T-helper 1 cell treated with Interleukin-12 subunit alpha and Interleukin-12 subunit beta and Interleukin-4 antibody, amounts not matched to agents 30 μg/mL and 1 μg/mL, for 36 hours (primary cell): ENCODE data around the gene VEPH1.

Experiments
- H3K27ac Mint-ChIP-seq: one replicate; pipeline ENCODE4 v1.8.0; 2021; ENCODE audit warnings: mild to moderate bottlenecking, mixed read lengths
- H3K27me3 Mint-ChIP-seq: one replicate; pipeline ENCODE4 v1.8.0; 2021; ENCODE audit warnings: low read depth, mixed read lengths
- H3K36me3 Mint-ChIP-seq: one replicate; pipeline ENCODE4 v1.8.0; 2021; ENCODE audit warnings: low read depth, mixed read lengths
- H3K4me1 Mint-ChIP-seq: one replicate; pipeline ENCODE4 v1.8.0; 2021; ENCODE audit warnings: low read depth, mixed read lengths
- H3K4me3 Mint-ChIP-seq: one replicate; pipeline ENCODE4 v1.8.0; 2021; ENCODE audit warnings: mild to moderate bottlenecking, moderate library complexity, mixed read lengths
- H3K9me3 Mint-ChIP-seq: one replicate; pipeline ENCODE4 v1.8.0; 2021; ENCODE audit warnings: mixed read lengths

Gene VEPH1

DNA sequence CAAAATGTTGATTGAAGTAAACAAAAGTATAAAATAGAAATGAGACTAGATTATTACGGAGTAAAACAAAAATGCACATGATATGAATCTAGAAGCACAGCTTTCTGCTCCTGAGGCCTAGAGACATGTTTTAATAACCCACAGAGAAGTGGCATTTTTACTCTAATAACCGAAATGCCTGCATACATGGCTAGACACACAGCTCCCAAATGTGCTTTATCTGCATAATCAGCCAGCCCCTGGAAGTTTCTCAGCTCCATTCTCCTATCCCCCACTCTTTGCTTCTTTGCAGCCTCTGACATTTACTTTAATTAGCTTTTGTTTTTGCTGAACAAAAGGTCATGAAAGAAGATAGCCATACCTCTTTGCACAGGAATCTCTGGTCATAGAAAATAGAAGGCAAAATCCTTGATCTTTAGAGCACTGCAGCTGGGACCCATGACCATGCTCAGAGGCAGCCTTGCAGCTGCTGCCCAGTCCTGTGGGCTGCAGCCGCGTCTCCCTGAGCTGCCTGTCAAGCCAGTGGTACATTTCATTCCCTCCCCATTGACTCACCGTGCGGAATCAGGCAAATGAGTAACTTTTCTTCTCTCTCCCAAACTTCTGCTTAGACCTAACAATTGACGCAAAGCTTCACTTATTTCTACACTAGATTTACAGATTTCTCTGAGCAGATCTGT, at the start of gene VEPH1:
TSS of gene VEPH1 (minus strand) at position 501 of the 680 bp plus-strand sequence. CDS start 8,067 bp downstream, outside the sequence.
- H3K27me3 Mint-ChIP-seq, result peaks cover 39% of the 10 kb centered on the region
- H3K27ac Mint-ChIP-seq, result no peak within 1 kb of the TSS
- H3K4me3 Mint-ChIP-seq, result no peak within 1 kb of the TSS
- no peaks in the 10 kb centered on the region for H3K36me3 Mint-ChIP-seq
- H3K9me3 Mint-ChIP-seq, result no peaks in the 10 kb centered on the region
- H3K4me1 Mint-ChIP-seq, result peaks cover 2% of the 10 kb centered on the region

DNA sequence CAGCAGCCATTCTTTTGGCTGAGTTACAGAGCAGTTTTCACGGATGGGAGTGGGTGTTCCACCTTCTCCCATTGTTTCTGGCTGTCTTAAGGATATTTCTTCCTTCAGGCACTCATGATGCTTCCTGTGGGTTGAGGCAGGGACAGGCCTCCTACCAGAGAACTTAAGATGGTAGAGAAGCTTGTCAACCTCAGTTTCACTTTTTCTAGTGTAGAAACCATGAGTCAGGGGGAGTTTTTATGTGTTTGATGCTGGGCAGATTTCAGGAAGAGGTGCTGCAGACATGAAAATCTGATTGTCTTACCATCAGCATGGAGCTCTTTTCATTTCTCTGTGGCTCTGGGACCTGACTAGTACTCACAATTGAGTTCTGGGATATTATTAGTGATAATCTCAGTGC, 48.7 kb upstream of the VEPH1 start:
- Mint-ChIP-seq H3K36me3 (no peaks in the 10 kb centered on the region), H3K9me3 (no peaks in the 10 kb centered on the region), H3K4me1 (peaks cover 2% of the 10 kb centered on the region), H3K27me3 (peaks cover 19% of the 10 kb centered on the region), H3K27ac (no peak overlapping the region), H3K4me3 (no peak overlapping the region)

- Mint-ChIP-seq H3K36me3 (no peaks in the 10 kb centered on the region), H3K4me3 (no peak overlapping the region), H3K27ac (no peak overlapping the region), H3K27me3 (peaks cover 10% of the 10 kb centered on the region), H3K4me1 (peaks cover 2% of the 10 kb centered on the region), H3K9me3 (no peaks in the 10 kb centered on the region)
Observed at GRCh38 chr3:157549498-157549897, 46.3 kb upstream of the VEPH1 start.

DNA sequence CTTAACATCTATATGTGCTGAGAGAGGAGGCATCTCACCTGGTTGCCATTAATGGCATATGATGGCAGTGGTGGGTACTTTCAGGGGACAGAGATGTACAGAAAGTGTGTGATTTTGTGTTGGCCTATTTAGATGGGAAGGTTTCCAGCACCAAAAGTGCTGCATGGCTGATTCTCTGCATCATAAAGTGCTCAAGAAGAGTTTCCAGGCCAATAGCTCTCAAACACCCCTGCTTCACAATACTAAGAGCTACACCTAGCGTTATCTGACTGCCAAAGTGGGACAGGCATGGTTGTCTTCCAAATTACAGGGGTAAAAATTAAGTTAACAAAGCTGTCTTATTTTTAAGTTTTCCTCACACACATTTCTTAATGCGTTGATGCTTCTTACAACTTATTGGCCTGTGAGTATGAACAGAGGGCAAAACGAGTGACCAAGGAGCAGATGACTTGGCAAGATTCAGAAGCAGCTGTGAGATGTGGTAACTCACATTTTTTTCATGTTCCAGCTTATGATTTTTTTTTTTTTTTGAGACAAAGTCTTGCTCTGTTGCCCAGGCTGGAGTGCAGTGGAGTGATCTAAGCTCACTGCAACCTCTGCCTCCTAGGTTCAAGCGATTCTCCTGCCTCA, 41.4 kb upstream of the VEPH1 start:
- H3K27me3 Mint-ChIP-seq, result peaks cover 32% of the 10 kb centered on the region
- no peaks in the 10 kb centered on the region for H3K9me3 Mint-ChIP-seq

GRCh38 chr3:157543501-157544035, 40.4 kb upstream of the VEPH1 start:
- peaks cover 26% of the 10 kb centered on the region for H3K27me3 Mint-ChIP-seq

More for the DNA sequence above, 41.4 kb upstream of the VEPH1 start:
- Mint-ChIP-seq H3K4me3 (no peak overlapping the region), H3K4me1 (no peaks in the 10 kb centered on the region), H3K36me3 (no peaks in the 10 kb centered on the region), H3K27ac (no peak overlapping the region)

DNA sequence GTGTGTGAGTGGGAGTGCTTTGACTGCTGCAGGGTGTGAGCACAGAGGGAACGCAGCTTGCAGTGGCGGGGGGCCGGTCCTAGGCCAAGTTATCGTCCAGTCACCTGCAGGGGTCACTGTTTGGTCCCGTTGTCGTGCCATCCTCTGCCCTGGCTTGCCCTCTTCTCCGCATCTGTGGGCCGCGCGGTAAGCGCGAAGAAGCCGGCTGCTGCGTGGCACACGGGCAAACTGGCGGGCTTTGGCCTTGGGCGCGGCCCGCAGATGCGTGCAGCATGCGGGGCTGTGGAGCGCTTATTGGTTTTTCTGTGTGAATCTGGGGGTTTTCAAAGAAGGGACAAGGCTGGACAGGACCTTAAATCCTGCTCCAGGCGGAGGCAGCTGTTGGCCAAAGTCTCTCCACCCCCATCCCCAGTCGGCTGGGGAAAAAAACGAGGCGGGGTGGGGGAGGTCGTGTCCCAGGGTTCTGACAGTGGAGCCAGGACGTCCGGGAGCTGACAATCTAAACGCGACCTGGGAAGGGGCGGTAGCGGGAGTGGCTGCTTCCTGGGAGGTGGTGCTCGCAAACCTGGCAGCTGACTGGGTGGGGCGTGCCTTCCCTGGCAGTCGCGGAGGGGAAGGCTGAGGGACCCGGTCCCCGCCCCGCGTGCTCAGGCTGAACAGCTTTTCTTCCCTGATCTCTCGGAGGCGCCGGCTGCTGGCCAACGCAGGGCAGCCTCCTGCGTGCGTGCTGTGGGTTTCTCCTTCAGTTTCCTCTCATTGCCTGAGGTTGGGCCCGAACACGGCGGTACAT, 39.7 kb upstream of the VEPH1 start:
- H3K27ac Mint-ChIP-seq, result no peak overlapping the region
- H3K4me1 Mint-ChIP-seq, result no peaks in the 10 kb centered on the region
- no peaks in the 10 kb centered on the region for H3K9me3 Mint-ChIP-seq
- peaks cover 22% of the 10 kb centered on the region for H3K27me3 Mint-ChIP-seq
- H3K36me3 Mint-ChIP-seq, result no peaks in the 10 kb centered on the region
- no peak overlapping the region for H3K4me3 Mint-ChIP-seq

More at GRCh38 chr3:157543501-157544035, 40.4 kb upstream of the VEPH1 start:
- H3K27ac Mint-ChIP-seq, result no peak overlapping the region
- H3K9me3 Mint-ChIP-seq, result no peaks in the 10 kb centered on the region
- H3K36me3 Mint-ChIP-seq, result no peaks in the 10 kb centered on the region
- no peaks in the 10 kb centered on the region for H3K4me1 Mint-ChIP-seq
- no peak overlapping the region for H3K4me3 Mint-ChIP-seq

DNA sequence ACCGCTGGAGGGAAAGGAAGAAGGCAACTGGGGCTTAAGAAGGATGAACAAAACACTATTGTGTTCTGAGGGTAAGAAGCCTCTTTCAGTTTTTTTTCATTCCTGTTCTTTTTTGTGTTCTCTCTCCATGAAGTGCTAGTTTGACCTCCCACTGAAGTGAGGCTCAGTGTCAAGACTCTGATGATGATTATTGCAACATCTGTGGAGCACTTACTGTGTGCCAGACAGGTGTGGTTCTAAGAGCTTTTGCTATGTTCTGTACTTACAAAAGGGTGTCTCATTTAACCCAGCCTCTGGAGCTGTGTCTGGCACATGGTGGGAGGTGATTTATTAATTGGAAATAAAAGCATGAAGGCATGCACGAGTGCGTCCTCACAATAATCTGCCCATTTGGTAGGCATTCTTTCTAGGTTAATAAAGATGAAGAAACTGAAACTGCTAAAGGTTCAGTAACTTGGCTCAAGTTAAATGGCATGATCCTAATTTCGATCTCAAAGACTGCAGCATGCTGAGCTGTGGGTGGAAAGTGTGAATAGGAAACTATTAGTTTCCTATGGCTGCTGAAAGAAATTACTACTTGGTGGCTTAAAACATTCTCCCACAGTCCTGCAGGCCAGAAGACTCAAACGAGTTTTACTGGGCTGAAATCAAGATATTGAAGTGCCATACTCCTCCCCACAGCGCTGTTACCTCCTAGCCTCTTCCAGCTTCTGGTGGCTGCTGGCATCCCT, 38.5 kb upstream of the VEPH1 start:
- Mint-ChIP-seq H3K9me3 (no peaks in the 10 kb centered on the region), H3K27me3 (peaks cover 24% of the 10 kb centered on the region), H3K4me3 (no peak overlapping the region), H3K36me3 (no peaks in the 10 kb centered on the region), H3K27ac (no peak overlapping the region), H3K4me1 (no peaks in the 10 kb centered on the region)

DNA sequence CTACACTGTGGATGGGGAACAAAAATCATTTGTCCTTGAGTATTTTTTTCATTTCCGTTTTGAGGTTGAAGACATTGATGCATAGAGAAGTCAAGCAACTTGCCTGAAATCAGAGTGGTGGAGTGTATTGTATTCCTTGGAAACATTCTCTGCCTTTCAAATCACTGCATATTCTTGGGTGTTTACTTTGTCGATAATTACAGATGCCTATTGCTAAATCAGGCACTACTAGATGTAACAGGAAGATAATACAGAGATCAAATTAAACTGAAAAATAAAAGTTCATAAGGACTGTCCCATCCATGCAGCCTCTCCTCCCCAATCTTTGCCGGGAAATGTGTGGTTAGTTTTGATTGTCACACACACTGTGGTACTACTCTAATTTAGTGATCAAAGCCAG, 37.4 kb upstream of the VEPH1 start:
- Mint-ChIP-seq H3K9me3 (no peaks in the 10 kb centered on the region), H3K27ac (no peak overlapping the region), H3K36me3 (no peaks in the 10 kb centered on the region), H3K4me1 (no peaks in the 10 kb centered on the region), H3K4me3 (no peak overlapping the region), H3K27me3 (peaks cover 28% of the 10 kb centered on the region)

- Mint-ChIP-seq H3K4me3 (no peak overlapping the region), H3K36me3 (no peaks in the 10 kb centered on the region), H3K27ac (no peak overlapping the region), H3K27me3 (peaks cover 8% of the 10 kb centered on the region), H3K9me3 (no peaks in the 10 kb centered on the region), H3K4me1 (no peaks in the 10 kb centered on the region)
Observed at GRCh38 chr3:157535667-157536066, 32.5 kb upstream of the VEPH1 start.

GRCh38 chr3:157534725-157535161, 31.5 kb upstream of the VEPH1 start:
- Mint-ChIP-seq H3K9me3 (no peaks in the 10 kb centered on the region), H3K27me3 (peaks cover 6% of the 10 kb centered on the region), H3K27ac (no peak overlapping the region), H3K4me3 (no peak overlapping the region), H3K4me1 (no peaks in the 10 kb centered on the region), H3K36me3 (no peaks in the 10 kb centered on the region)

GRCh38 chr3:157533298-157534070, 30.3 kb upstream of the VEPH1 start:
- H3K27me3 Mint-ChIP-seq, result peaks cover 6% of the 10 kb centered on the region
- H3K27ac Mint-ChIP-seq, result no peak overlapping the region
- H3K36me3 Mint-ChIP-seq, result no peaks in the 10 kb centered on the region
- H3K4me1 Mint-ChIP-seq, result no peaks in the 10 kb centered on the region
- H3K9me3 Mint-ChIP-seq, result no peaks in the 10 kb centered on the region
- no peak overlapping the region for H3K4me3 Mint-ChIP-seq

GRCh38 chr3:157532529-157533297, 29.5 kb upstream of the VEPH1 start:
- Mint-ChIP-seq H3K27me3 (peaks cover 6% of the 10 kb centered on the region), H3K9me3 (no peaks in the 10 kb centered on the region), H3K4me1 (no peaks in the 10 kb centered on the region), H3K27ac (no peak overlapping the region), H3K4me3 (no peak overlapping the region), H3K36me3 (no peaks in the 10 kb centered on the region)

- Mint-ChIP-seq H3K36me3 (no peaks in the 10 kb centered on the region), H3K9me3 (no peaks in the 10 kb centered on the region), H3K27ac (no peak overlapping the region), H3K4me1 (no peaks in the 10 kb centered on the region), H3K27me3 (peaks cover 5% of the 10 kb centered on the region), H3K4me3 (no peak overlapping the region)
Observed at GRCh38 chr3:157531771-157532170, 28.6 kb upstream of the VEPH1 start.
